GF-D8 (cell line): ENCODE measurements around the gene RAC2.

Source experiments
- DNase-seq: peaks from one replicate; lab custom pipeline; 2025; lab: John Stamatoyannopoulos, UW

The RAC2 gene

GRCh38 chr22:37221424-37222333 lies 22.4 kb downstream of the RAC2 start:
- no peak for DNase-seq

DNA sequence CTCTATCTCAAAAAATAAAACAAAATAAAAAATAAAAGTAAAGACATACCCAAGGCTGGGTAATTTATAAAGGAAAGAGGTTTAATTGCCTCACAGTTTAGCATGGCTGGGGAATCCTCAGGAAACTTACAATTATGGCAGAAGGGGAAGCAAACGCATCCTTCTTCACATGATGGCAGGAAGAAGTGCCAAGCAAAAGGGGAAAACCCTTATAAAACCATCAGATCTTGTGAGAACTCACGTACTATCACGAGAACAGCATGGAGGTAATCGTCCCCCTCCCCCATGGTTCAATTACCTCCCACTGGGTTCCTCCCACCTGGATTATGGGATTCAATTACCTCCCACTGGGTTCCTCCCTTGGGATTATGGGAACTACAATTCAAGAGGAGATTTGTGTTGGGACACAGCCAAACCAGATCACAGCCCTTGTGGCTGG lies 23.5 kb downstream of the RAC2 start:
- DNase-seq = no peak

DNA sequence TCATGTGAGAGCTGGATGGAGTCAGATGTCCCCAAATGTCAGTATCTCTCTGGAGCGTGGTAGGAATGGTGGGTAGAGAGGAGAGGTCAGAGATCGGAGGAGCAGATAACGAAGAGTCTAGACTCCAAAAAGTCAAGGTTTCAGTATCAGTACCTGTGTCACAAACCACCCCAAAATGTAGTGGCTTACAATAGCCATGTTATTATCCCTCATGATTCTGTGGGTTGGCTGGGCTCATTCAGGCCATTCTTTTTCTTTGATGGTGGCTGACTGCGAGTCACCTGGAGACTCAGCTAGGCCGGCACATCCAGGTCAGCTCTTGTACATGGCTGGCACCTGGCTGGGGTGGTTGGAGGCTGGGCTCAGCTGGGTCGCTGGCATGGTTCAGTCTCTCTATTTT lies 24.5 kb downstream of the RAC2 start:
- no peak for DNase-seq

- no peak for DNase-seq
Observed at GRCh38 chr22:37218771-37219411, 25.2 kb downstream of the RAC2 start.

- DNase-seq = no peak
Observed at GRCh38 chr22:37218399-37218770, 25.7 kb downstream of the RAC2 start.

GRCh38 chr22:37215890-37216289 lies 28.2 kb downstream of the RAC2 start:
- no peak for DNase-seq

GRCh38 chr22:37214731-37215030 lies 29.4 kb downstream of the RAC2 start:
- no peak for DNase-seq

DNA sequence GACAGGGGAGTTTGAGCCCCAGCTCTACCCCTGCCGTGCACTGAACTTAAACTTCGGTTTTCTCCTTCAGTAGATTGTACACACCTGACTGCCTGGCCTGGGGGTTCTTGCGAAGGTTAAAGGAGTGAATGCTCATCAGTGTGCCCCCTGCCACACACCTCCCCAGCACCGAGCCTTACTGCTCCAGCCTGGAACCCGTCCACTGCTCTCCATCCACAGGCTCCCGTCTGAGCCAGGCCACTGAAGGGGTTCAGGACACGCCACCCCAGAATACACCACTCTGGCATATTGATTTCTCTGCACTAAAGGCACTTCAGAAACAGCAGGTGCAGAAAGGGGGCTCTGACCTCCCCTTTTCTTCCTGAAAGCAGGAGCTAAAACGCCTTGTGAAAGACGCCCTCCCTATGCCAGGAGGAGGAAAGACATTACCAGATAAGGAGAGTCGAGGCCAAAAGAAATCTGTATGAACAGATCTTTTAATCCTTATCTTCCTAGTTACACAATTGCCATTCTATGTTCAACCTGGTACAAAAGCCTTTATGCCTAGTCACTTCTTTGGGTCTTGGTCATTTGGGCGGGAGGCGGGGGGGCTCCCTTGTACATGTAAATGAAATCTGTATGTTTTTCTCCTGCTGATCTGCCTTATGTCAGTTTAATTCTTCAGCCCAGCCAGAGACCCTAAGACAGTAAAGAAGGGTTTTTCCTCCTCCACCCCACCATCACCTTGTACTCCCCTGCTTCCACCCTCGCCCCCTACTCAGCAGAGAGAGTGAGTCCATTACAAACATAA lies 29.9 kb downstream of the RAC2 start:
- no peak for DNase-seq

GRCh38 chr22:37213218-37213855 lies 30.7 kb downstream of the RAC2 start:
- DNase-seq = no peak

GRCh38 chr22:37212174-37212906 lies 31.7 kb downstream of the RAC2 start, which contains the start of gene SSTR3:
SSTR3 (minus strand) TSS chr22:37212477; CDS start chr22:37207803, 4,674 bp downstream.
- no peak for DNase-seq

GRCh38 chr22:37211866-37212173 lies 32.2 kb downstream of the RAC2 start:
- DNase-seq = no peak

DNA sequence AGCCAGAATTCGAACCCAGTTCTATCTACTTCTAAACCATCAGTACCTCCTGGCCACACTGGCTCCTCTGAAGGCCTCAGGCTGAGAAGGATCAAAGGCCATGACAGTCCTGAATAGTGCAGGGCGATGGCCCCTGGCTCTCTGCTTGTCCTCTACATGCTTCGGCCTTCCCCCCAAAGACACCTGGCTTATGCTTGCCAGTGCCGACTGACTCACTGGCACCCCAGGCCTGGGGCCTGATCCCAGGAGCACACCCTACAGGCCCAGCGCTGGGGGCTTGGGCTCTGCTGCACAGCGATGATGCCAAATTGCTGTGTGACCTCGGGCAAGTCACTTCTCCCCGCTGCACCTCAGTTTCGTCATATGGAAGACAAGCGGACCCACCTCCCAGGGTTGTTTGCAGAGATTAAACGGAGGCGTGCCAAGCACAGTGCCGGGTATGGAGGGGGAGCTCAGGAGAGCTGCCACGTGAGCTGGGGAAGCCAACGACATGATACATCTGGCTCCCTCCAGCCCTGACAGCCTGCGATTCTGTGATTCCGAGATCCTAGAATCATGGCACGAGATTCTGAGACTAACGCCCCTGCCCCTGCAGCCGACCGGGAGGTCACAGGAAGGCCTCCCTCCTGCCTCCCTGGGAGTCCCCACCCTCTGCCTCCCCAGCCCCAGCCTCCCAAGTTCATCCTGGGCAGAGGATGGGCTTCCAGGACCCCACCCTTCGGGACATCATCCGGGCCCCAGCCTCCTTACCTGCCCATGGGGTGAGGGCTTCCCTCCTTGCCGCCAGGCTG lies 32.8 kb downstream of the RAC2 start:
- no peak for DNase-seq

DNA sequence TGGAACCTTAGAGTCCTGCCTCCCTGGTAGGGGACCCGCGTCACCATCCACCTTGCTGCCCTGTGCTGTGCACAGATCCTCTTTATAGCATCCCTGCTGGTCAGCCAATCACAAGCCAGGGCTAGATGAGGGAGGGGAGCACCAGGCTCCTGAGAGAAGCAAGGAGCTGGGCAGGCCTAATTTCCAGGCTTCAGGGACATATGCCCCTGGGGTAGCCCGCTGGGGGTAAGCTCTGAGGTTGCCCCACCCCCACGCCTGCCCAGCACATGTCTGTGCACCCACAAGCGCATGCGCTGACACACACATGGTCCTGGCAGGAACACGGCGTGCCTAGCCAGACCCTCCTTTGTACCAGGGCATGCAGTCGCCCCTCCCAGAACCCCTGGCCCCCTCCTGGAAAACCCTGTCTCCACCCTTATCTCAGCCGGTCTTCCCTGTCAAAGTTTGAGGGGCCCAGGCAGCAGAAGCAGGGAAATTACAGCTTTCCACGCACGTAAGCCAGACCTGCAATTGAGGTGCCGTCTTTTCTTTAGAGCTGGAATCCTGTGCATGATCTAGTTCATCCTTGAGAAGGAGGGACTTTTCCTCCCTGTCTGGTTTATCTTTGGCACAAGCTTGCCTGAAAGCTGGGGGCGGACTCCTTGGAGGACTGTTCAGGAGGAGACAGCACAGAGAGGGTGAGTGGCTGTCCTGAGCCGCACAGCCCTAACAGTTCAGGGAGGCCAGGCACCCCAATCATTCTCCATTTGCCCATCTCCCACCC lies 33.8 kb downstream of the RAC2 start:
- no peak for DNase-seq

- no peak for DNase-seq
Observed at GRCh38 chr22:37209140-37209845, 34.8 kb downstream of the RAC2 start.

DNA sequence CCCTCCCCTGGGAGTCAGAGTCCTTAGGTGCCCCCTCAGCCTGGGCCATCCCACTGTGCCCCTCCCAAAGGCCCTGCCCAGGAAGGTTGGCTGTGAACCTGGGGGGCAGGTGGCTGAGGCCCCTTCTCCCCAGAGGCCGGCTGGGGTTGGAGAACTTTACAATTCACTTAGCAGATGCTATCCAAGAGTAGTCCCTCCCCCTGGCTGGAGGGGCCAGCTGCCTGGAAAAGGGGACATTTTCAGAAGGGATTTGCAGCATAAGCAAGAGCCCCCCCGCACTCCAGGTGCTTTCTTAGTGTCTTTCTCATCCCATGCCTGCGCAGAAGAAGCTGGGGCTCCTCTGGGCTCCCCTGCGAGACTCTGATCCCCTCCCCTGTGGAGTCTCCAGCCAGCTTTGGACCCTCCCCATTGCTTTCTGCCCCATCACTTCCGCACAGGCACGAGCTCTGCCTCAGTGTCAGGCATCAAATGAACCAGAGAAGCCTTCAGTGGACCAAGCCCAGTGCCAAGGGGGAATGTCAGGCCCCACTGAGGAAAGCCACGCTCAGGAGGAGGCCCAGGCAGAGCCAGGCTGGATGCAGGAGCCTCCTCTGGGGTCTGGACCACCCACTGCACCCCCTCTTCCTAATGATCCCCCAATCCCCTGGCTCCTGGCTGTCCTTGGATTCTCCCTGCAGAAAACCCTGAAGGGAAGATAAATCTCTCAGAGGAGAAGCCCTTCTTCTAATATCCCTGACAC lies 35.5 kb downstream of the RAC2 start:
- DNase-seq = no peak

DNA sequence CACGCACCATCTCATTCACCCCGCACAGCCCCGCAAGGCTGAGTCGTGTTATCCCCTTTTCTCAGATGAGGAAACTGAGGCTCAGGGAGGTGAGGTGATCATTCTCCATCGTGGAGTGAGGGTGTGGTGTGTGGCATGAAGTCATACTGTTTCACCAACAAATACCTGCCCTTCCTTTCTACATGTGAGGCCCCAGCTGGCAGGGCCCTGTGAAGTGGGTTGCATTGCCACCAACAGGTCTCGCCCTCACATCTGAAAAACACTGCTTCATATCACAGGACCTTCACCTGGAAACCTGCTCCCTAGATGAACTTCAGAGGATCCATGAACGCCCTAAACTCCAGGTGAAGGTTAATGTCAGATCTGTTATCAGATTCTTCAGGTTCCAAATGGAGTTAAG lies 36.1 kb downstream of the RAC2 start:
- DNase-seq = no peak

DNA sequence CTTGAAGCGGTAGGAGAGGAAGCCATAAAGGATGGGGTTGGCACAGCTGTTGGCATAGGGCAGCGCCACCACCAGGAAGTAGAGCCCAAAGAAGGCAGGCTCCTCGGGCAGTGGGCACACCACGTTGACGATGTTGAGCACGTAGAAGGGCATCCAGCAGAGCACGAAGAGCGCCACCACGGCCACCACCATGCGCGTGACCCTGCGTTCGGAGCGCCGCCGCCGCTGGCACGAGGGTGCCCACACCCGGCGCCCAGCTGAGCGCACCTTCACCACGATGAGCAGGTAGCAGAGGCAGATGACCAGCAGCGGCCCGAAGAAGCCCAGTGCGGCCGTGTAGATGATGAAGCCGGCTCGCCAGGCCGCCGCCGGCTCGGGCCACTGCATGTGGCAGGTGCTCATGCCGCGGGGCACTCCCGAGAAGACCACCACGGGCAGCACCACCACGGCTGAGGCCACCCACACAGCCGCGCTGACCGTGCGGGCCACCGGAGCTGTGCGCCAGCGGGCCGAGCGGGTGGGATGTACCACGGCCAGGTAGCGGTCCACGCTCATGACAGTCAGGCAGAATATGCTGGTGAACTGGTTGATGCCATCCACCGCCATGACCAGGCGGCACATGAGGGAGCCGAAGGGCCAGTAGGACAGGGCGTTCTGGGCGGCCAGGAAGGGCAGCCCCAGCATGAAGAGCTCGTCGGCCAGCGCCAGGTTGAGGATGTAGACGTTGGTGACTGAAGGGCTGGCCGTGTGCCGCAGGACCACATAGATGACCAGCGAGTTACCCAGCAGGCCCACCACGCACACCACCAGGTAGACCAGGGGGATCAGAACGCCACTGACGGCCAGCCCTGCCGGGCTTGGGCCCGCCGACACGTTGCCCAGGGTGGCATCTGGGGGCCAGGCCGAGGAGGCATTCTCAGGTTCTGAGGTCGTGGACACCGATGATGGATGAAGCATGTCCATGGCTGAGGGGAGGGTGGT lies 36.9 kb downstream of the RAC2 start:
- DNase-seq = no peak
